Activated CD8-positive, alpha-beta T cell treated with anti-CD3 and anti-CD28 coated beads, Interleukin-2, amount 10 ng/mL, durations not matched to agents 7 days and 5 days (primary cell): ENCODE data around the gene CYB561A3. TPM values are rescaled to one million over a fixed set of nuclear protein-coding genes. Genes with fewer than 3 reads are reported as not detected.

Experiments used
- ATAC-seq: fragments of 150-1000 bp; cut with Tn5 transposase; one replicate; pipeline ENCODE4 v1.10.0; 2021; ENCODE audit warnings: moderate library complexity
- CTCF ChIA-PET: fragments of 350-600 bp; sonication (Branson Sonifier 250); formaldehyde crosslinking; loops from one replicate; lab custom pipeline; 2021; ENCODE audit warnings: antibody characterized with exemption; lab: Charles Lee
- POLR2A ChIA-PET: fragments of 350-600 bp; sonication (Branson Sonifier 250); formaldehyde crosslinking; loops from one replicate; lab custom pipeline; 2021; ENCODE audit warnings: antibody characterized with exemption; lab: Charles Lee
- DNase-seq: peaks from one replicate; pipeline ENCODE4 v3.0.0-alpha.2; 2020
- H3K27ac Mint-ChIP-seq: one replicate; pipeline ENCODE4 v1.8.0; 2021; ENCODE audit warnings: mild to moderate bottlenecking, mixed read lengths
- H3K27me3 Mint-ChIP-seq: one replicate; pipeline ENCODE4 v1.8.0; 2021; ENCODE audit warnings: low read depth, mixed read lengths
- H3K36me3 Mint-ChIP-seq: one replicate; pipeline ENCODE4 v1.8.0; 2021; ENCODE audit warnings: low read depth, mixed read lengths
- H3K4me1 Mint-ChIP-seq: one replicate; pipeline ENCODE4 v1.8.0; 2021; ENCODE audit warnings: low read depth, mixed read lengths
- H3K4me3 Mint-ChIP-seq: one replicate; pipeline ENCODE4 v1.8.0; 2021; ENCODE audit warnings: mild to moderate bottlenecking, mixed read lengths
- H3K9me3 Mint-ChIP-seq: one replicate; pipeline ENCODE4 v1.8.0; 2022; ENCODE audit warnings: mixed read lengths; ENCODE audit not compliant: insufficient read depth
- total RNA-seq, 2 experiments: library from RNA; stranded (reverse); gene quantifications; one replicate each; pipeline ENCODE4 v1.2.3, GENCODE V29; 2021

CYB561A3 gene
- total RNA-seq, 2 experiments from 2014 or later = 53.2 to 55.6 TPM

DNA sequence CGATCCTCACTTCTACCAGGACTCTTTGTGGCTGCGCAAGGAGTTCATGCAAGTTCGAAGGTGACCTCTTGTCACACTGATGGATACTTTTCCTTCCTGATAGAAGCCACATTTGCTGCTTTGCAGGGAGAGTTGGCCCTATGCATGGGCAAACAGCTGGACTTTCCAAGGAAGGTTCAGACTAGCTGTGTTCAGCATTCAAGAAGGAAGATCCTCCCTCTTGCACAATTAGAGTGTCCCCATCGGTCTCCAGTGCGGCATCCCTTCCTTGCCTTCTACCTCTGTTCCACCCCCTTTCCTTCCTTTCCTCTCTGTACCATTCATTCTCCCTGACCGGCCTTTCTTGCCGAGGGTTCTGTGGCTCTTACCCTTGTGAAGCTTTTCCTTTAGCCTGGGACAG, 7.0 kb upstream of the CYB561A3 start:
- Mint-ChIP-seq H3K27me3 (no peaks in the 10 kb centered on the region), H3K9me3 (peaks cover 4% of the 10 kb centered on the region), H3K4me1 (peaks cover 18% of the 10 kb centered on the region), H3K27ac (no peak overlapping the region), H3K36me3 (peaks cover 72% of the 10 kb centered on the region), H3K4me3 (no peak overlapping the region)
- ChIA-PET POLR2A (interaction anchor here (1.0 kb wide), 1 partner anchor 33 kb away, joined by 3 read pairs; no protein-coding TSS in a partner anchor), CTCF (interaction anchor here (0.8 to 4.0 kb wide), 2 partner anchors 13 to 17 kb away, joined by 4 to 35 read pairs; no protein-coding TSS in a partner anchor)
- DNase-seq (no peak), ATAC-seq (no peak)

DNA sequence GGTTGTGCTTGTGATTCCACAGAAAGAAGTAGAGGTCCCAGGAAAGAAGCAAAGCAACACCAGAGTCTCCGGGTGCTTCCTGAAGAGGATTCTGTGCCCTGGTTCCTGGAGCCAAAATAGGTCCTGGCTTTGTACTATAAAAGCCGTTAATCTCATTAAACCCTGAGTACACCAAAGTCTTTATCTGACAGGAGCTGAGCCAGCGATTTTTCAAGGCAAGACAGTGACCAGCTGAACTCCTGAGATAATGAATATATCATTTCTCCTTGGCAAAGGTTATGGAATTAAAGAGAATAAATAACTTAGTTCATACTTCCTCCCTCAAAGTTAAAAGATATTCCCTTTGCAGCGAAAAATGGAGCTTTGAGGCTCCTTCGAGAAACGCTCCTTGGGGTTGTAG, 5.7 kb upstream of the CYB561A3 start:
- Mint-ChIP-seq H3K9me3 (no peaks in the 10 kb centered on the region), H3K27ac (no peak overlapping the region), H3K4me1 (peaks cover 30% of the 10 kb centered on the region), H3K27me3 (no peaks in the 10 kb centered on the region), H3K36me3 (peaks cover 71% of the 10 kb centered on the region), H3K4me3 (no peak overlapping the region)
- POLR2A ChIA-PET = interaction anchor here (1.0 to 1.4 kb wide), 2 partner anchors 18 to 31 kb away, joined by 3 to 5 read pairs; no protein-coding TSS in a partner anchor
- CTCF ChIA-PET = interaction anchor here (2.5 to 3.4 kb wide), 2 partner anchors 18 to 31 kb away, joined by 20 read pairs; no protein-coding TSS in a partner anchor
- ATAC-seq (no peak), DNase-seq (no peak)

GRCh38 chr11:61364012-61364675, 2.5 kb upstream of the CYB561A3 start:
- ChIA-PET CTCF (interaction anchor here (0.7 to 5.0 kb wide), 5 partner anchors 21 to 71 kb away, joined by 4 to 105 read pairs (median 19); partner anchors contain the start of gene TMEM216), POLR2A (interaction anchor here (1.2 to 5.5 kb wide), 3 partner anchors 16 to 65 kb away, joined by 3 to 72 read pairs (median 25); partner anchors contain the start of genes CPSF7, DDB1, SDHAF2 and TKFC)
- no peak for DNase-seq
- no peaks in the 10 kb centered on the region for H3K27me3 Mint-ChIP-seq
- peak overlapping the region; percentile 95 for H3K4me3 Mint-ChIP-seq
- no peaks in the 10 kb centered on the region for H3K9me3 Mint-ChIP-seq
- no peak for ATAC-seq
- H3K4me1 Mint-ChIP-seq = peaks cover 37% of the 10 kb centered on the region
- H3K36me3 Mint-ChIP-seq = peaks cover 50% of the 10 kb centered on the region
- no peak overlapping the region for H3K27ac Mint-ChIP-seq

- peaks cover 39% of the 10 kb centered on the region for H3K36me3 Mint-ChIP-seq
- ChIA-PET POLR2A (interaction anchor here (0.8 to 5.5 kb wide), 14 partner anchors 8 to 73 kb away, joined by 3 to 72 read pairs (median 8); partner anchors contain the start of genes CPSF7, DDB1, SDHAF2 and TKFC), CTCF (interaction anchor here (0.7 to 5.0 kb wide), 15 partner anchors 8 to 260 kb away, joined by 3 to 105 read pairs (median 7); partner anchors contain the start of genes CD5, DDB1, TKFC and TMEM216)
- no peaks in the 10 kb centered on the region for H3K27me3 Mint-ChIP-seq
- peak; percentile 60 for DNase-seq
- peak overlapping the region; percentile 95 for H3K4me3 Mint-ChIP-seq
- peak overlapping the region; percentile 94 for H3K27ac Mint-ChIP-seq
- H3K4me1 Mint-ChIP-seq = peaks cover 37% of the 10 kb centered on the region
- H3K9me3 Mint-ChIP-seq = no peaks in the 10 kb centered on the region
- ATAC-seq = peak; percentile 28
Measured at GRCh38 chr11:61362542-61362875, 827 bp upstream of the CYB561A3 start.

- H3K27ac Mint-ChIP-seq = peak overlapping the region; percentile 94
- H3K36me3 Mint-ChIP-seq = peaks cover 28% of the 10 kb centered on the region
- no peaks in the 10 kb centered on the region for H3K27me3 Mint-ChIP-seq
- DNase-seq (no peak), ATAC-seq (no peak)
- CTCF ChIA-PET = interaction anchor here (0.9 to 5.0 kb wide), 9 partner anchors 13 to 107 kb away, joined by 3 to 105 read pairs (median 9); partner anchors contain the start of genes DDB1, TKFC, TMEM216 and VWCE
- peak overlapping the region; percentile 95 for H3K4me3 Mint-ChIP-seq
- peaks cover 37% of the 10 kb centered on the region for H3K4me1 Mint-ChIP-seq
- no peaks in the 10 kb centered on the region for H3K9me3 Mint-ChIP-seq
- POLR2A ChIA-PET = interaction anchor here (1.0 to 5.5 kb wide), 10 partner anchors 13 to 68 kb away, joined by 3 to 72 read pairs (median 8); partner anchors contain the start of genes CPSF7, DDB1, SDHAF2 and TKFC
Measured at GRCh38 chr11:61361237-61361740, 393 bp downstream of the CYB561A3 start.

GRCh38 chr11:61359516-61359915, 2.2 kb downstream of the CYB561A3 start:
- Mint-ChIP-seq H3K27me3 (no peaks in the 10 kb centered on the region), H3K9me3 (no peaks in the 10 kb centered on the region), H3K27ac (peak overlapping the region; percentile 12), H3K36me3 (peaks cover 21% of the 10 kb centered on the region), H3K4me1 (peaks cover 37% of the 10 kb centered on the region), H3K4me3 (no peak overlapping the region)
- no peak for ATAC-seq
- ChIA-PET CTCF (interaction anchor here (0.7 to 5.0 kb wide), 4 partner anchors 23 to 76 kb away, joined by 3 to 105 read pairs (median 4); no protein-coding TSS in a partner anchor), POLR2A (interaction anchor here (1.2 kb wide), 1 partner anchor 28 kb away, joined by 3 read pairs; no protein-coding TSS in a partner anchor)
- DNase-seq = no peak

GRCh38 chr11:61358566-61358965, 3.1 kb downstream of the CYB561A3 start:
- H3K36me3 Mint-ChIP-seq = peaks cover 12% of the 10 kb centered on the region
- no peak for ATAC-seq
- no peaks in the 10 kb centered on the region for H3K27me3 Mint-ChIP-seq
- POLR2A ChIA-PET = interaction anchor here (0.7 kb wide), 1 partner anchor 25 kb away, joined by 3 read pairs; no protein-coding TSS in a partner anchor
- DNase-seq = no peak
- H3K4me3 Mint-ChIP-seq = no peak overlapping the region
- no peak overlapping the region for H3K27ac Mint-ChIP-seq
- no peaks in the 10 kb centered on the region for H3K9me3 Mint-ChIP-seq
- H3K4me1 Mint-ChIP-seq = peaks cover 32% of the 10 kb centered on the region
- CTCF ChIA-PET = interaction anchor here (1.9 to 4.3 kb wide), 2 partner anchors 23 to 27 kb away, joined by 8 to 39 read pairs; no protein-coding TSS in a partner anchor

- POLR2A ChIA-PET = interaction anchor here (0.6 to 1.1 kb wide), 2 partner anchors 22 to 725 kb away, joined by 4 read pairs; no protein-coding TSS in a partner anchor
- H3K27ac Mint-ChIP-seq = no peak overlapping the region
Measured at GRCh38 chr11:61357894-61358239, 3.8 kb downstream of the CYB561A3 start.

GRCh38 chr11:61357233-61357893, 4.3 kb downstream of the CYB561A3 start:
- POLR2A ChIA-PET = interaction anchor here (0.6 to 1.1 kb wide), 2 partner anchors 21 to 726 kb away, joined by 4 read pairs; no protein-coding TSS in a partner anchor
- Mint-ChIP-seq H3K27me3 (no peaks in the 10 kb centered on the region), H3K36me3 (peaks cover 17% of the 10 kb centered on the region), H3K4me1 (peaks cover 22% of the 10 kb centered on the region), H3K9me3 (no peaks in the 10 kb centered on the region), H3K27ac (no peak overlapping the region), H3K4me3 (no peak overlapping the region)
- DNase-seq = no peak
- CTCF ChIA-PET = interaction anchor here (1.4 to 4.3 kb wide), 3 partner anchors 22 to 36 kb away, joined by 4 to 39 read pairs (median 8); no protein-coding TSS in a partner anchor
- ATAC-seq = no peak

More at GRCh38 chr11:61357894-61358239, 3.8 kb downstream of the CYB561A3 start:
- H3K4me1 Mint-ChIP-seq = peaks cover 25% of the 10 kb centered on the region
- peaks cover 18% of the 10 kb centered on the region for H3K36me3 Mint-ChIP-seq
- H3K9me3 Mint-ChIP-seq = no peaks in the 10 kb centered on the region
- no peak for ATAC-seq
- no peak for DNase-seq
- no peaks in the 10 kb centered on the region for H3K27me3 Mint-ChIP-seq
- CTCF ChIA-PET = interaction anchor here (1.4 to 4.3 kb wide), 3 partner anchors 23 to 36 kb away, joined by 4 to 39 read pairs (median 8); no protein-coding TSS in a partner anchor
- no peak overlapping the region for H3K4me3 Mint-ChIP-seq

- no peak for DNase-seq
- no peaks in the 10 kb centered on the region for H3K27me3 Mint-ChIP-seq
- H3K27ac Mint-ChIP-seq = no peak overlapping the region
- H3K4me1 Mint-ChIP-seq = peaks cover 22% of the 10 kb centered on the region
- POLR2A ChIA-PET = interaction anchor here (1.1 to 1.3 kb wide), 2 partner anchors 20 to 23 kb away, joined by 4 read pairs; no protein-coding TSS in a partner anchor
- H3K4me3 Mint-ChIP-seq = no peak overlapping the region
- H3K9me3 Mint-ChIP-seq = no peaks in the 10 kb centered on the region
- no peak for ATAC-seq
- CTCF ChIA-PET = interaction anchor here (1.3 to 4.3 kb wide), 4 partner anchors 12 to 29 kb away, joined by 4 to 39 read pairs (median 6); no protein-coding TSS in a partner anchor
- peaks cover 20% of the 10 kb centered on the region for H3K36me3 Mint-ChIP-seq
Measured at GRCh38 chr11:61356706-61357105, 5.0 kb downstream of the CYB561A3 start.
